Vagina (tissue), 2 donors: Measurements from ENCODE around the gene MYH7B.

Source experiments
- CTCF ChIP-seq, 3 experiments: fragments of 450-650 bp in 2 of 3; fragments of 200-600 bp in 1 of 3; sonication (generic) in 1 of 3; IDR thresholded peaks; one replicate each; pipeline ENCODE4 v1.5.1; 2017 to 2019; ENCODE audit warnings: antibody characterized with exemption in 3 of 3, mild to moderate bottlenecking in 2 of 3, moderate library complexity in 2 of 3
- POLR2A ChIP-seq, 2 donors: fragments of 450-650 bp; IDR thresholded peaks; one replicate each; pipeline ENCODE4 v1.6.1; 2017; ENCODE audit warnings: antibody characterized with exemption in 2 of 2, mild to moderate bottlenecking in 2 of 2, moderate library complexity in 2 of 2

- TF ChIP-seq CTCF (IDR thresholded peaks at IDR 0.05) (no peak), POLR2A (IDR thresholded peaks at IDR 0.05) (no peak)
Measured at GRCh38 chr20:34989118-34989517, 33.5 kb downstream of the MYH7B start.
